K562 (cell line): ENCODE measurements around the gene HNRNPLL. TPM values are rescaled to one million over a fixed set of nuclear protein-coding genes. Genes with fewer than 3 reads are reported as not detected.

ENCODE experiments used
- CREB1 ChIP-seq, 2 experiments: sonication (generic) in 1 of 2; formaldehyde crosslinking in 1 of 2; IDR thresholded peaks; 2 replicates each; pipeline versions ENCODE4 v1.6.1 to v1.8.0; 2012 to 2022; ENCODE audit warnings: inconsistent platforms in 1 of 2, mild to moderate bottlenecking in 1 of 2, missing genetic modification reagents in 1 of 2, moderate library complexity in 1 of 2
- CSDE1 ChIP-seq, 2 experiments: fragments of 450-650 bp; IDR thresholded peaks; 2 replicates each; pipeline ENCODE4 v1.6.1; 2016; ENCODE audit warnings: mild to moderate bottlenecking in 1 of 2
- EGR1 ChIP-seq: fragments of 450-650 bp; conservative IDR thresholded peaks from 2 replicates; pipeline ENCODE4 v1.6.1; 2017; ENCODE audit warnings: mild to moderate bottlenecking
- KDM5B ChIP-seq: fragments of 200-600 bp; sonication (generic); IDR thresholded peaks from 2 replicates; pipeline ENCODE4 v1.6.1; 2012; ENCODE audit warnings: low read depth, mild to moderate bottlenecking, moderate library complexity, low read length, control low read depth, inconsistent platforms; ENCODE audit not compliant: insufficient replicate concordance
- KLF1 ChIP-seq: fragments of 450-650 bp; IDR thresholded peaks from 2 replicates; pipeline ENCODE4 v1.6.1; 2016; ENCODE audit warnings: missing genetic modification characterization, missing compliant biosample characterization
- MAFG ChIP-seq: fragments of 450-650 bp; conservative IDR thresholded peaks from 2 replicates; pipeline ENCODE4 v1.6.1; 2016; ENCODE audit warnings: missing genetic modification characterization, missing compliant biosample characterization
- MEF2D ChIP-seq: conservative IDR thresholded peaks from 2 replicates; pipeline ENCODE4 v1.6.1; 2016; ENCODE audit warnings: low read depth, missing genetic modification characterization, missing compliant biosample characterization
- MLLT1 ChIP-seq, 2 experiments: fragments of 450-650 bp; IDR thresholded peaks; 2 replicates each; pipeline ENCODE4 v1.6.1; 2016
- MXD1 ChIP-seq: fragments of 250-450 bp; sonication (Bioruptor Pico); IDR thresholded peaks from 2 replicates; pipeline ENCODE4 v1.8.0; 2021; ENCODE audit warnings: borderline replicate concordance, mild to moderate bottlenecking, moderate library complexity; ENCODE audit not compliant: poor library complexity, severe bottlenecking
- POLR2B ChIP-seq: fragments of 450-650 bp; IDR thresholded peaks from 2 replicates; pipeline ENCODE4 v1.6.1; 2018; ENCODE audit warnings: low read depth; ENCODE audit not compliant: partially characterized antibody
- POLR2G ChIP-seq: fragments of 200-400 bp; formaldehyde crosslinking; IDR thresholded peaks from 2 replicates; pipeline ENCODE4 v1.6.1; 2017; ENCODE audit warnings: low read depth, mild to moderate bottlenecking, antibody characterized with exemption, low read length, moderate library complexity
- POU5F1 ChIP-seq: fragments of 150-350 bp; IDR thresholded peaks from 2 replicates; pipeline ENCODE4 v1.6.1; 2014; ENCODE audit warnings: borderline replicate concordance, low read length, low read depth, mild to moderate bottlenecking; ENCODE audit not compliant: partially characterized antibody
- PYGO2 ChIP-seq: fragments of 450-650 bp; IDR thresholded peaks from 2 replicates; pipeline ENCODE4 v1.6.1; 2016; ENCODE audit warnings: mild to moderate bottlenecking, missing genetic modification characterization, moderate library complexity, missing compliant biosample characterization
- SMAD4 ChIP-seq: fragments of 250-450 bp; sonication (Bioruptor Pico); conservative IDR thresholded peaks from 2 replicates; pipeline ENCODE4 v1.8.0; 2021; ENCODE audit warnings: inconsistent platforms, mild to moderate bottlenecking, moderate library complexity
- TAF1 ChIP-seq: IDR thresholded peaks from 2 replicates; pipeline ENCODE4 v1.6.1; 2011; ENCODE audit warnings: mild to moderate bottlenecking, low read length, moderate library complexity; ENCODE audit not compliant: insufficient read depth, control insufficient read depth, severe bottlenecking; ENCODE audit errors: extremely low read depth
- TEAD1 ChIP-seq, 2 experiments: fragments of 450-650 bp in 1 of 2; sonication (generic) in 1 of 2; formaldehyde crosslinking; IDR thresholded peaks; 2 replicates each; pipeline versions ENCODE4 v1.4.0 to v1.8.0; 2020 to 2022; ENCODE audit warnings: mild to moderate bottlenecking in 2 of 2, missing genetic modification reagents in 1 of 2
- THRAP3 ChIP-seq: fragments of 450-650 bp; IDR thresholded peaks from 2 replicates; pipeline ENCODE4 v1.6.1; 2016; ENCODE audit warnings: mild to moderate bottlenecking, inconsistent platforms, borderline replicate concordance
- YY1 ChIP-seq, 3 experiments: IDR thresholded peaks; 2 replicates each; pipeline ENCODE4 v1.6.1; 2011; ENCODE audit warnings: low read length in 2 of 3, mild to moderate bottlenecking in 2 of 3, moderate library complexity in 2 of 3, borderline replicate concordance in 1 of 3, control low read depth in 1 of 3, low read depth in 1 of 3; ENCODE audit not compliant: insufficient read depth in 3 of 3, insufficient replicate concordance in 2 of 3, control insufficient read depth in 1 of 3, insufficient read length in 1 of 3; ENCODE audit errors: extremely low read depth in 1 of 3
- ZBTB33 ChIP-seq: sonication (generic); formaldehyde crosslinking; IDR thresholded peaks from 2 replicates; pipeline ENCODE4 v1.8.1; 2023; ENCODE audit warnings: mild to moderate bottlenecking, missing genetic modification reagents
- ZNF316 ChIP-seq: fragments of 450-650 bp; IDR thresholded peaks from 2 replicates; pipeline ENCODE4 v1.6.1; 2016
- polyA plus RNA-seq, 8 experiments: library from polyadenylated mRNA; depleted of rRNA in 4 of 8; stranded (reverse) in 5 of 8; unstranded in 3 of 8; fragments of >200 nt; fragmentation: Nextera tagmentation in 2 of 8; fragmentation: Illumina TruSeq in 1 of 8; extraction: Ambion mirVana in 2 of 8; extraction: Trizol in 1 of 8; gene quantifications; 2 replicates each; pipeline versions ENCODE4 v1.2.1 to v1.2.3, GENCODE V29; 2011 to 2014; ENCODE audit warnings: inconsistent platforms in 1 of 8, missing spikeins in 1 of 8
- total RNA-seq, 7 experiments: library from RNA; depleted of rRNA in 6 of 7; stranded (reverse); fragments of >200 nt in 6 of 7; fragmentation: Illumina TruSeq in 2 of 7; extraction: Trizol in 2 of 7; gene quantifications; 2 replicates each; pipeline versions ENCODE4 v1.2.1 to v1.2.3, GENCODE V29; 2011 to 2021; ENCODE audit warnings: low replicate concordance in 1 of 7

Gene HNRNPLL
- total and polyA plus RNA-seq, 9 of the 15 experiments (the other 6 are each of a cell fraction or from before 2014, with no cell fraction given) = 19.8 to 135 (median 57.8) TPM

GRCh38 chr2:38515155-38516074, 87.3 kb downstream of the HNRNPLL start (continued):
- TF ChIP-seq POU5F1 (no peak), SMAD4 (CRISPR knock-in tag) (peak; percentile 99), ZNF316 (peak; percentile 99), KLF1 (tag) (peak; percentile 56; the same call in 1 of the 2 replicates), YY1 (IDR thresholded peaks at IDR 0.05; ENCODE audit: borderline replicate concordance in 1 of 3, control insufficient read depth in 1 of 3, extremely low read depth in 1 of 3, insufficient read depth in 3 of 3, insufficient read length in 1 of 3, insufficient replicate concordance in 2 of 3, low read depth in 1 of 3, low read length in 2 of 3) (peak in 2 of 3 experiments; percentile 25 to 43), POLR2G (peak; percentile 81), CSDE1 (IDR thresholded peaks at IDR 0.05) (peak in 1 of 2 experiments; percentile 12; a peak in 1 of 4 replicates), MLLT1 (IDR thresholded peaks at IDR 0.05) (peak; percentile 22 to 75; a peak in 1 of 4 replicates), EGR1 (0 out of 2 replicates have a peak, but pooled peaks have one; percentile 30), MAFG (tag) (peak; percentile 99), TAF1 (peak; percentile 71), MXD1 (CRISPR knock-in tag) (no peak), ZBTB33 (CRISPR knock-in tag) (0 out of 2 replicates have a peak, but pooled peaks have one; percentile 14), KDM5B (peak; percentile 51), TEAD1 (CRISPR knock-in tag; IDR thresholded peaks at IDR 0.05) (peak in 1 of 2 experiments; percentile 28; a peak in 2 of 4 replicates), PYGO2 (0 out of 2 replicates have a peak, but pooled peaks have one; percentile 9), POLR2B (peak; percentile 76), THRAP3 (peak; percentile 77; the same call in 1 of the 2 replicates), CREB1 (IDR thresholded peaks at IDR 0.05) (no peak; the same call in 1 of the 2 replicates), CREB1 (CRISPR knock-in tag; IDR thresholded peaks at IDR 0.05) (peak; percentile 46; the same call in 1 of the 2 replicates), MEF2D (tag) (0 out of 2 replicates have a peak, but pooled peaks have one; percentile 27)
